NCI-H2029 treated with DMSO at 0.1 percent for 48 hours (cell line): ENCODE data around the gene CEP55.
A peak's percentile ranks its signal among the peaks of the same experiment; 100 is the strongest.

Experiments used
- DNase-seq: peaks from one replicate; lab custom pipeline; 2025; lab: John Stamatoyannopoulos, UW

The CEP55 gene

GRCh38 chr10:93469454-93469853, 27.0 kb upstream of the CEP55 start:
- DNase-seq: no peak

GRCh38 chr10:93471110-93471651, 25.2 kb upstream of the CEP55 start:
- no peak for DNase-seq

GRCh38 chr10:93473161-93473560, 23.3 kb upstream of the CEP55 start:
- DNase-seq: no peak

- no peak for DNase-seq
Observed at GRCh38 chr10:93473804-93474472, 22.5 kb upstream of the CEP55 start.

GRCh38 chr10:93475227-93475626, 21.2 kb upstream of the CEP55 start:
- DNase-seq: peak; percentile 41

GRCh38 chr10:93475871-93476270, 20.5 kb upstream of the CEP55 start:
- DNase-seq: peak; percentile 24

- DNase-seq: no peak
Observed at GRCh38 chr10:93476756-93477155, 19.7 kb upstream of the CEP55 start.

GRCh38 chr10:93478873-93479272, 17.5 kb upstream of the CEP55 start:
- no peak for DNase-seq

- DNase-seq: no peak
Observed at GRCh38 chr10:93481637-93482144, 14.7 kb upstream of the CEP55 start.

- DNase-seq: peak; percentile 44
Observed at GRCh38 chr10:93482145-93482834, 14.1 kb upstream of the CEP55 start, which contains the start of gene MYOF. Gene MYOF, minus strand, starts transcription at chr10:93482334. Its CDS starts 140 bp downstream, at chr10:93482194.

GRCh38 chr10:93485690-93486089, 10.7 kb upstream of the CEP55 start:
- no peak for DNase-seq

GRCh38 chr10:93488956-93489528, 7.4 kb upstream of the CEP55 start:
- no peak for DNase-seq

GRCh38 chr10:93491602-93492121, 4.8 kb upstream of the CEP55 start:
- no peak for DNase-seq

- DNase-seq: no peak
Observed at GRCh38 chr10:93493162-93493561, 3.2 kb upstream of the CEP55 start.

GRCh38 chr10:93494494-93494893, 1.9 kb upstream of the CEP55 start:
- DNase-seq: no peak

GRCh38 chr10:93495654-93496321, 624 bp upstream of the CEP55 start:
- DNase-seq: peak; percentile 9

- no peak for DNase-seq
Observed at GRCh38 chr10:93498166-93498565, 1.8 kb downstream of the CEP55 start.

- DNase-seq: no peak
Observed at GRCh38 chr10:93501650-93502049, 5.2 kb downstream of the CEP55 start.

- no peak for DNase-seq
Observed at GRCh38 chr10:93503075-93503474, 6.7 kb downstream of the CEP55 start.

GRCh38 chr10:93505075-93505474, 8.7 kb downstream of the CEP55 start:
- no peak for DNase-seq

GRCh38 chr10:93509816-93510215, 13.4 kb downstream of the CEP55 start:
- DNase-seq: no peak

- no peak for DNase-seq
Observed at GRCh38 chr10:93512565-93512964, 16.2 kb downstream of the CEP55 start.
